ENCODE data around the gene TAS1R1. TPM values are rescaled to one million over a fixed set of nuclear protein-coding genes. Genes with fewer than 3 reads are reported as not detected.

Gene TAS1R1
- total RNA-seq, 3 donors from 2014 or later: 0.16 TPM; not detected in 2

DNA sequence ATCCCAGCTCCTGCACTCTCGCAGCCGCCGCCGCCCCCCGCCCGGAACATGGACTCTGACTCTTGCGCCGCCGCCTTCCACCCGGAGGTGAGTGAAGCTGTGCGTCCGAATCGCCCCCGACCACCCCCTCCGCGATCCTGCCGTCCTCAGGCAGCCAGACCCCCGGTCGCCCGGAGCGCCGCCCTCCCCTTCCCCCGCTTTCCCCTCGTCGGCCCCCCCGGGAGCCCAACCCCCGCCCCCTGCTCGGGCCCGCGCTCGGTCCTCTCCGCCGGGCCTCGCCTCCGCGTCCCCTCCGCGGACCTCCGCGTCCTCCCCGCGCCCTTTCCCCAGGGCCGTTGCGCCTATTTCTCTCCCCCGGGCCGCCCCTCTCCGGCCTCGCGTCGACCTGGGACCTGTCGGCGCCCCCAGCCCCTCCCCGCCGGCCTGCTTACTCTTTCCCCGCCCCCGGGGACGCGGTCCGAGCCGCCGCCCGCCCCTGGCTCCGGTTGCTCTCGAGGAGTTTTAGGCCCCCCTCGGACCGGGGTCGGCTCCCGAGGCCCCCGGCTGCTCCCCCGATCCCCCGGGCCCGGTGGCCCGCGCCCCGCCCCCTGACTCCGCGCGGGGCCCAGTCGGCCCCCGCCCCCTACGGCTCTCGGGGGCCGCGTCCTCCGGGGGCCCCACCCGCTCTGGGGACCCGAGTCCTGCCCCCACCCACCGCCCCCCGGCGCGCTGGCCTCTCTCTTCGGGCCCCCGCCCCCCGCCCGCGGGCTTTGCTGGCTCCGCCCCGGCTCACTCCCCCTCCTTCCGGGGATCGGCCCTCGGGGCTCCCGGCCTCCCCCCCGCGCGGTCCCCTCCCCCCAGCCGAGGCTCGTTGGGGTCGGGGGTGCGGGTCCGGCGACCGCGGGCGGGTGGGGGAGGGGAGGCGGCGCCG is 59.2 kb downstream of the TAS1R1 start:
- TF ChIP-seq, protein P1, sequence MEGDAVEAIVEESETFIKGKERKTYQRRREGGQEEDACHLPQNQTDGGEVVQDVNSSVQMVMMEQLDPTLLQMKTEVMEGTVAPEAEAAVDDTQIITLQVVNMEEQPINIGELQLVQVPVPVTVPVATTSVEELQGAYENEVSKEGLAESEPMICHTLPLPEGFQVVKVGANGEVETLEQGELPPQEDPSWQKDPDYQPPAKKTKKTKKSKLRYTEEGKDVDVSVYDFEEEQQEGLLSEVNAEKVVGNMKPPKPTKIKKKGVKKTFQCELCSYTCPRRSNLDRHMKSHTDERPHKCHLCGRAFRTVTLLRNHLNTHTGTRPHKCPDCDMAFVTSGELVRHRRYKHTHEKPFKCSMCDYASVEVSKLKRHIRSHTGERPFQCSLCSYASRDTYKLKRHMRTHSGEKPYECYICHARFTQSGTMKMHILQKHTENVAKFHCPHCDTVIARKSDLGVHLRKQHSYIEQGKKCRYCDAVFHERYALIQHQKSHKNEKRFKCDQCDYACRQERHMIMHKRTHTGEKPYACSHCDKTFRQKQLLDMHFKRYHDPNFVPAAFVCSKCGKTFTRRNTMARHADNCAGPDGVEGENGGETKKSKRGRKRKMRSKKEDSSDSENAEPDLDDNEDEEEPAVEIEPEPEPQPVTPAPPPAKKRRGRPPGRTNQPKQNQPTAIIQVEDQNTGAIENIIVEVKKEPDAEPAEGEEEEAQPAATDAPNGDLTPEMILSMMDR (IDR thresholded peaks at IDR 0.05): no peak
- TF ChIP-seq POLR2AphosphoS5 (IDR thresholded peaks at IDR 0.05) (no peak), POLR2A (IDR thresholded peaks at IDR 0.05) (no peak)
- intact Hi-C loops (cut with DNase I; ENCODE audit: low total_unique reads): no loop called here
- H3K4me3 ChIP-seq: peak overlapping the region; percentile 96 to 100 (median 99)
- H3K4me1 ChIP-seq: peaks cover 0 to 7% of the 10 kb centered on the region in 2 donors
- no peaks in the 10 kb centered on the region for H3K36me3 ChIP-seq
- no peaks in the 10 kb centered on the region for H3K9me3 ChIP-seq
- H3K27ac ChIP-seq: peak overlapping the region; percentile 98 to 99
- no peaks in the 10 kb centered on the region for H3K27me3 ChIP-seq
- peak in 1 of 2 donors; percentile 63 for DNase-seq (ENCODE audit: low spot score in 2 of 2)

DNA sequence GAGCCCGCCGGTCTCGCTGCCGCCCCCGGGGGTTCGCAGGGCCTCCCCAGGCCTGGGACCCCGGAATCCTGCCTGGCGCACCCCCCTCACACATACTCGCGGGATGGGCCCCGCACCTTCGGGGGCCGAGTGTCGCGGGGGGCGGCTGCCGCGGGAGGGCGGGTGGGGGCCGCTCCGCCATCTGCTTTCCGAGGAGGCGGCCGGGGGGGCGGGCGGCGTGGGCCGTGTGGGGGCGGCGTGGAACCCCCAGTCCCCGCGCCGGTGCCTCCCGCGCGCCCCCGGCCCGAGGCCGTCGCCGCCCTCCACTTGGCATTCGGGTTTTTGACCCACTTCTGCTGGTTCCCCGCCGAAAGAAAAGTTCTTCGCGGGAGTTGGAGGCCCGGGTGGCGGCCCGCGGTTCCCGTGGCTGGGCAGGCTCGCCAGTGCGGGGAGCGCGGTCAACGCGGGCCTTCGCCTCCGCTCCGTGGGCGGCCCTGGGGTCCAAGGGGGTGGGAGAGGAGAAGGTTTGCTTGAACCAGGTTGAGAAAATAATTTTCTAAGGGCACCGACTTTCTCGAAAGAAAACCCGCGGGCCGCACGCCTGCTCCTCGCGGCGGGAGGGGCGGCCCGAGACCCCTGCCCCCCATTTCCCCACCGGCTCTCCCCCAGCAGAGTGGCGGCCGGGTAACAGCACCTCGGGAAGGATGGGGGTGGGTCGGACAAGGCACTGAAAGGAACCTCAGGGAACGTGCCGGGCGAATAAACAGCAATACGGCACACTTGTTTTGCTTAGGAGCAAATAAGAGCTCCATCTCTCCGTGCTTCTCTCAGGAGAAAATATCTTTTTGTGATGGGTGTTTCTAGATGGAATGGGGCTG is 60.0 kb downstream of the TAS1R1 start:
- intact Hi-C loops (cut with DNase I; ENCODE audit: low total_unique reads): no loop called here
- Histone ChIP-seq H3K4me3 (peak overlapping the region; percentile 96 to 100 (median 99)), H3K36me3 (no peaks in the 10 kb centered on the region), H3K9me3 (no peaks in the 10 kb centered on the region), H3K27me3 (no peaks in the 10 kb centered on the region), H3K27ac (peak overlapping the region; percentile 98 to 99), H3K4me1 (peaks cover 0 to 7% of the 10 kb centered on the region in 2 donors)
- no peak for DNase-seq (ENCODE audit: low spot score in 2 of 2)
- TF ChIP-seq POLR2AphosphoS5 (IDR thresholded peaks at IDR 0.05) (no peak), POLR2A (IDR thresholded peaks at IDR 0.05) (no peak)
- TF ChIP-seq, protein P1 (IDR thresholded peaks at IDR 0.05): no peak

DNA sequence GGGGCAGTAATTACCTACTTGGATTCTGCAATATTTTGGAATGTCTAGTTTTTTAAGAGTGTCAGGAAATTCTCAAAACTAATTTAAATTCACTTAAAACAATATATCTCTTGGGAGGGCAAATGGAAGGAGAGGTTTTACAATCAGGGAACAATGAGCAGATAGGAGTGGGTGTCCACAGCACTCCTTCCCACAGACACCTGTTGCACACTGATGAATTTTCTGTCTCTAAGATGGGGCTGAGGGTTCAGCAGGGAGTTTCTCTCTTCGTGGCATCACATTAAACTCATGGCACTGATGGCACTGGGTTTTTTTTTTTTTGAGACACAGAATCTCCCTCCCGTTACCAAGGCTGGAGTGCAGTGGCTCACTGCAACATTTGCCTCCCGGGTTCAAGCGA is 63.9 kb downstream of the TAS1R1 start:
- H3K4me3 ChIP-seq: no peak overlapping the region
- H3K36me3 ChIP-seq: no peaks in the 10 kb centered on the region
- no peaks in the 10 kb centered on the region for H3K9me3 ChIP-seq
- no peak overlapping the region for H3K27ac ChIP-seq
- H3K27me3 ChIP-seq: no peaks in the 10 kb centered on the region
- peaks cover 5 to 17% of the 10 kb centered on the region in 2 donors for H3K4me1 ChIP-seq
- TF ChIP-seq POLR2AphosphoS5 (IDR thresholded peaks at IDR 0.05): no peak
- no peak for TF ChIP-seq POLR2A (IDR thresholded peaks at IDR 0.05)
- intact Hi-C loops (cut with DNase I; ENCODE audit: low total_unique reads): no loop called here
- DNase-seq (ENCODE audit: low spot score in 2 of 2): no peak

DNA sequence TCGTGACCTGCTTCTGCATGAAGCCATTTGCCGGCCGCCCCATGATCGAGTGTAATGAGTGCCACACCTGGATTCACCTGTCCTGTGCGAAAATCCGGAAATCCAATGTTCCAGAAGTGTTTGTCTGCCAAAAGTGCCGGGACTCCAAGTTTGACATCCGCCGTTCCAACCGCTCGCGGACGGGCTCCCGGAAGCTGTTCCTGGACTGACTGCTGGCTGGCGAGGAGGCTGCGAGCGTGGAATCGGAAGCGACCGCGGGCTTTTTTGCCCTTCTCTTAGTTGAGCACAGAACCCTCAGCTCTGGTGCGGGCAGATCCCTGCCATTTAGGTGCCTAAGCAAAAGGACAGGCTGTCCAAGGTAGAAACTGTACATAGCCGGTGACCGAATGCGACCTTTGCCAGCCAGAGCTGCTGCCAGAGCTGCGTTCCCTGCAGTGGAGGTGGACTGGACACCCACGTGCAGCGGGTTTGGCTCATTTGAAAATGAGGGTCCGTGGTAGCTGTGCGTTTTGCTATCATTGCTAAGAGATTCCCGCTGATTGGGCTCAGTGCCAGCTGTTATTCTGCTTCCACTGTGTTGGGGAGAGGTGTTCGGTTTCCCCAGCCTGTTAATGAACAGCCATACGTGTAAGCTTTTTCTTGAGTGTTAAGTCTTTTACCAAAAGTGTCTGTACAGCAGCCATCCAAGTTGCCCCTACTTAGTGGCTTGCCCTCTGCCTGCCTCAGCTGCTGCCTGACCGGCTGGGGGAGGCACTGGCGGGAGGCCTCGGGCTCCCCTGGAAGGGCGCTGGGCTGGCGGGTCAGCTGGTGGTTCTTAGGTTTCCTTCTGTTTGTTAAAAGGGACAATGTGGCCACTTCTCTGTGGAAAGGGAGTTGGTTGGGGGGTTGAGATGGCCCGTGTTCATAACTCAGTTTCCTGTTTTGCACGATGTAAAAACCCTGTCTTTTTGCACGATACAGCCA is 66.6 kb downstream of the TAS1R1 start:
- no peaks in the 10 kb centered on the region for H3K9me3 ChIP-seq
- peak overlapping the region in 1 of 3 donors; percentile 44 for H3K4me3 ChIP-seq
- H3K36me3 ChIP-seq: no peaks in the 10 kb centered on the region
- TF ChIP-seq POLR2AphosphoS5 (IDR thresholded peaks at IDR 0.05) (no peak), POLR2A (IDR thresholded peaks at IDR 0.05) (no peak)
- TF ChIP-seq, protein P1 (IDR thresholded peaks at IDR 0.05): no peak
- H3K27me3 ChIP-seq: no peaks in the 10 kb centered on the region
- H3K4me1 ChIP-seq: peaks cover 5 to 26% of the 10 kb centered on the region in 2 donors
- intact Hi-C loops (cut with DNase I; ENCODE audit: low total_unique reads): loop anchor here (10.0 kb wide), 1 partner anchor 67 kb away; the partner anchor contains the start of genes NOL9 and TAS1R1
- peak overlapping the region; percentile 92 to 95 for H3K27ac ChIP-seq
- DNase-seq (ENCODE audit: low spot score in 2 of 2): no peak

Measured in breast epithelium (tissue), 4 donors.